HG03108 (cell line): ENCODE data around the gene PDSS2.
A peak's percentile ranks its signal among the peaks of the same experiment; 100 is the strongest.
"Not testable (repeated sequence)": the region's sequence is repeated elsewhere in the genome, so short reads cannot be mapped to it uniquely, and the experiment has no call there.

ENCODE experiments used
- ATAC-seq: cut with Tn5 transposase; IDR thresholded peaks from one replicate; pipeline ENCODE4 v1.9.1; 2021; ENCODE audit warnings: moderate library complexity; ENCODE audit not compliant: unreplicated experiment

PDSS2 gene

GRCh38 chr6:107475826-107476225, 16.5 kb upstream of the PDSS2 start:
- not testable (repeated sequence) for ATAC-seq

DNA sequence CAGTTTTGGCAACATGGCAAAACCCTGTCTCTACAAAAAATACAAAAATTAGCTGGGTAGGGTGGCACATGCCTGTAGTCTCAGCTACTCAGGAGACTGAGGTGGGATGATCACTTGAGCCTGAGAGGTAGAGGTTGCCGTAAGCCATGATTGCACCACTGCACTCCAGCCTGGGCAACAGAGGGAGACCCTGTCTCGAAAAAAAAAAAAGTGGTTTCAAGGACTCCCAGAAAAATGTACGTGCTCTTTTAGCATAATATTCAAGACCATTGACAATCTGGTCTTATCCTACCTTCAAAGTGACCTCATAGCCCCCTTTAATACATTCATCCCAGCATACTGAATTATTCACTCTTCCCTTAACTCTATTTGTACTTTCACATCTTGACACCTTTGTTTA, 16.0 kb upstream of the PDSS2 start:
- ATAC-seq: not testable (repeated sequence)

DNA sequence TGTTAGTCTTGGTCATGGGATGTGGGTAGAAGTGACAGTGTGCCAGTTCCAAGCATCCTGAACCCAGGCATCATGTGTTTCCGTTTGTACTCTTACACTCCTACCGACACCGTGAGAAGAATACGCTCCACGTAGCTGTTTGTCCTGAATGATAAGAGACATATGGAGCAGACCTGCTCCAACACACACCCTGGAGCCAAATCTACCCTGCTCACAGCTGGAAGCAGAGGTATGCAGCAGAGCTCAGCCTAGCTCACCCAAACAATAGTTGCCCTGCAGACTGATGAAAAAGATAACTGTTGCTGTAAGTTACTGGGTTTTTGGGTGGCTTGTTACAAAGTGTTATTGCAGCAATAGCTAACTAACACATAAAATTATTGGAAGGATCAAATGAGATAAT, 14.3 kb upstream of the PDSS2 start:
- ATAC-seq: no peak

DNA sequence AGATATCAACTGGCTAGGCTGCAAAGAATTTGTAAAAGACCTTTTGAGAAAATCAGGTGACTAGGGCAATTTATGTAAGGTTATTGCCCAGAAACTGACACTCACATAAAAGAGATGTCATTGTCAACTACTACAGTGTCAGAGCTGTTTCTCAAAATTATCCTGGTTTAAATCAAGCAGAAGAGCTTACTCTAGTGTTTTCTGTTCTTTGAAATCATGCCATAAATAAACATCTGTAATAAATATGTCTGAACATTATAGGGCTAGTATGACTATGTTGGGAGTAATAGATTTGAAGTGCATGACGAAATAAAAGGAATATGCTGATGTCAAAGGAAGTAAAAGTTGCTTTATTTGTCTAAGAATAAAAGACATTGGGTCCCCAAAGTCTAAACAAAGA, 11.0 kb upstream of the PDSS2 start:
- no peak for ATAC-seq

DNA sequence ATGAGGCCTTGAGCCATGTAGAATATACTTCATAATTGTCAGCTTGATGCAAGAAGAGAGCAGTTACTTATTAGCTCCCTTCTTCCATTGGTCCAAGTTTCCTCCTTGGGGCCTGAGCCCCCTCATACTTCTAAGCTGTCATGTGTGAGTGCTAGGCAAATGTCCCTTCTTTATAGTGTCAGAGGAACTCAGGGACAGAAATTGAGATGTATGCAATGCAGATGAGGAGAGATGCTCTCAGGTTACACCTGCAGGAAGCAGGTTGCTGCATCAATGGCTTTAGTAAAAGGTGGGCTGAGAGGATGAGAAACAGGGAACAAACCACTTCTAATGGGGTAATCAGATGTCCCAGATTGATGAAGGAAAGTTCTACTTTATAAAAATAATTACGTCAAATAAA, 6.7 kb upstream of the PDSS2 start:
- no peak for ATAC-seq

DNA sequence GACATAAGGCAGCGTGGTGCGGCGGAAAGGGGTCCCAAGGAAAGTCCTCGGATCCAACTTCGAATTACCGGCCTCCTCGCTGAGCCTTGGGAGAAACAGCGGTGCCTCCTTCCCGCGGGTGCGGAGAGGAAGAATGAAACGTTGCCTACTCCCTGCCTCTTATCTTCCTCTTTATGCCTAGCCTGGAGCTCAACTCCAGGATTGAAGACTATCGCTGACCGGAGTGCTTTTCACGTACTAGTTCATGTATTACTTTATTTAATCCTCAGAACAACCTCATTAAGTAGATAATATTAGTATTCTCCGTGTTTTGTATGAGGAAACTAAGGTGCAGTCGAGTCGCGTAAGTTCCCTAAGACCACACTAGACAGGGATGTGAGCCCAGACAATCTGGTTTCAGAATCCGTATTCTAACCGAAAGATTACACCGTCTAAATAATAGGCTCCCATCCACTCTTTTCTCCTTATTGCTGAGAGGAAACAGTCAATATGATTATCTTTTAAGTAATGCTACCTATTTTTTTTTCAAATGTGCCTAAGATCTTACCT, 793 bp upstream of the PDSS2 start:
- ATAC-seq: no peak

DNA sequence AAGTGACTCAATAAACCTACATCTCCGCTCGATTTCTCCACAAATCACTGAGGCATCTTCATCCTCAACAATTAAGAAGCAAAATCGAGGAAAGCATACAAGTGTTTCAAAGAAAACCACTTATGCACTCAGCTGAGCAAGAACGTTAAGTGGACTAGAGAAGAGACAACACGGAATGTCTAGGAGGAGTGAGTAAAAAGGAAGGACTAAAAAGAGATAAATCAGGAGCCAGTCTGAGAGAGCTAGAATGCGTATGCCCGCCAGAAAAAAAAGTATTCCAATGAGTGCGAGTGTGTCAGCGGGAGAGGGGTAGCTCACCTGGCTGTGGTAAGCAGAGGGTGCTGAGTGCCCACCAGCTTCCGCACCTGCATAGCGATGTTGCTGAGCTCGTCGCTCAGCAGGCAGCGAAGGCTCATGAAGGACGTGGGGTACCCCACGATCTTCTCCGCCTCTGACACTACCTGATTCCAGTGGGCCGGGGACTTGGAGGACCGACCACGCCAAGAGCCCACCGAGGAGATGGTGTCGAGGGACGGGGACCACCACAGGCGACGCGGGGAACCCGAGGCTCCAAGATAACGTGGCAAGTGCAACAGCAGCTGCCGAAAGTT, 587 bp downstream of the PDSS2 start:
- peak; percentile 19 for ATAC-seq

DNA sequence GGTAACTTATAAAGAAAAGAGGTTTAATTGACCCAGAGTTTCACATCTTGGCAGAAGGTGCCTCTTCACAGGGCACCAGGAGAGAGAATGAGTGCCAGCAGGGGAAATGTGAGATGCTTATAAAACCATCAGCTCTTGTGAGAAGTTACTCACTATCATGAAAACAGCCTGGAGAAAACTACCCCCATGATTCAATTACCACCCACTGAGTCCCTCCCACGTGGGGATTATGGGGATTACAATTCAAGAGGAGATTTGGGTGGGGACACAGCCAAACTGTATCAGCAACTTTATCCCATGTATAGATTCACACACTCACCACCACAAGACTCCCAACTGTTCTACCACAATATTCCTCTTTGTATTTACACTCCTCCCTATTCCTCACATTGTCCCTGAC, 10.6 kb downstream of the PDSS2 start:
- ATAC-seq: no peak

DNA sequence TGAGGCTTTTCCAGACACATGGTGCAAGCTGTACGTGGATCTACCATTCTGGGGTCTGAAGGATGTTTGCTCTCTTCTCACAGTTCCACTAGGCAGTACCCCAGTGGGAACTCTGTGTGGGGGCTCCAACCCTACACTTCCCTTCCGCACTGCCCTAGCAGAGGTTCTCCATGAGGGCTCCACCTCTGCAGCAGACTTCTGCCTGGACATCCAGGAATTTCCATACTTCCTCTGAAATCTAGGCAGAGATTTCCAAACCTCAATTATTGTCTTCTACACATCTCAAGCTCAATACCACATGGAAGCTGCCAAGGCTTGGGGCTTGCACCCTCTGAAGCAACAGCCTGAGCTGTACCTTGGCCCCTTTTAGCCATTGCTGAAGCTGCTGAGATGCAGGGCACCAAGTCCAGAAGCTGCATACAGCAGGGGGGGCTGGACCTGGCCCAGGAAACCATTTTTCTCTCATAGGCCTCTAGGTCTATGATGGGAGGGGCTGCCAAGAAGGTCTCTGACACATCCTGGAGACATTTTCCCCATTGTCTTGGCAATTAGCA, 11.6 kb downstream of the PDSS2 start:
- ATAC-seq: no peak

DNA sequence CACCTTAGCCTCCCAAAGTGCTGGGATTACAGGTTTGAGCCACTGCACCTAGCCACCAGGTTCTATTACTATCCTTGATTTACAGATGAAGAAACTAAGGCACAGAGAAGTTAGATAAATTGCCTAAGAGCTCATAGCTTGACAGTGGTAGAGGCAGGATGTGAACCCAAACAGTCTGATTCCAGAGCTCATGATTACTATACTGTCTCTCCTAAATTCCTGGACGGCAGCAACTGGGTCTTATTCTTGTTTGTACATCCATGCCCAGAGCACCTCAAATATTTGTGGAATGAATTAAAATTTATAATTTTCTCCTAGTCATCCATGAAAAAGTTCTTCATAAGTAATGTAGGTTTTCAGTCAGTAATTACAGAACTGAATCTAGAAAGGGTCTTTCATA, 15.1 kb downstream of the PDSS2 start:
- ATAC-seq: no peak

DNA sequence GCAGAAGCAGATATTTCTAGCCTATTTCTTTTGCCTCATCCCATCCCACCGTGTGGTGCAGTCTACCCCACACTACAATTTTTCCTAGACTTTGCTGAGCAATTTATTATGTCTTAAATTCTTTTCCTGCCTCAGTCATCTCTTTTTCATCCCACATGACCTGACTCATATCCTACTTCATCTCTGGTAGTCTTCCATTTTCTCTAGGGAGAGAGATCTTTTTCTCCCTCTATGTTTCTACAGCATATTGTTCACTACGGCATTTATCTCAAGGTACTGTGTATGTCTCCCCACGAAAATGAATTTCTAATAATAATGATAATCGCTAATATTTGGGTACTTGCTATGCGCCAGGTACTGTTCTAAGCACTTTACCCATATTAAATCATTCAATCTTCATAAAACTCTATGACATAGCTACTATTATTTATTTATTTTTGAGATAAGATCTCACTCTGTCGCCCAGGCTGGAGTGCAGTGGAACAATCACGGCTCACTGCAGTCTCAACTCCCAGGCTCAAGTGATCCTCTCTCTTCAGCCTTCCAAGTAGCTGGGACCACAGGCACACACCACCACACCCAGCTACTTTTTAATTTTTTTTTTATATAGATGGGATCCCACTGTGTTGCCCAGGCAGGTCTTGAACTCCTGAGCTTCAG, 15.6 kb downstream of the PDSS2 start:
- no peak for ATAC-seq

DNA sequence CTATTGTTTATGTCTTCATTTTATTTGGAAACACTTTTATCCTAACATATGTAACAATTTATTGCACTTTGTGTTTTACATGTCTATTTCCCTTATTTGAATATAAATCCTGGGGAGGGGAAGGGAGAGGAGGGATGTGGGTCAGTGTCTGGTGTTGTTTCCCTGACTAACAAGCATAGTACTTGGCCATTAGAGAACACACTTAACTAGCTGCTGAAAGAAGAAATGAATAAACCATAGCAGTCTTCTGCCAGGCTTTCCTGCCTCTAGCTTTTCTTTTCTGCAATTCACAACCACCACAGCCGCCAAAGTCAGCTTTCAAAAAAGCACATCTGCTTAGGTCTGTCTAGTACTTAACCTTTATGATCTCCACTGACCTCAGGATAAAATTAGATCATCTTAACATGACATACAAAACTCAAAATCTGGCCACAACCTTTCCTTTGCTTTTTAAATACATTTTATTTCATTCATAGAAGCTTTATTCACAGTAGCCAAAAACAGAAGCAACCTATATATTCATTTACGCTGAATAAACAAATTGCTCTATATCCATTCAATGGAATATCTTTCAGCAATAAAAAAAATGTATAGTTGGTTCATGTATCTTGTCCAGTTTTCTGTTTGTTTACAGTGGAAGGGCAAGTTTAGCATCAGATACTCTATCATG, 16.3 kb downstream of the PDSS2 start:
- ATAC-seq: no peak

DNA sequence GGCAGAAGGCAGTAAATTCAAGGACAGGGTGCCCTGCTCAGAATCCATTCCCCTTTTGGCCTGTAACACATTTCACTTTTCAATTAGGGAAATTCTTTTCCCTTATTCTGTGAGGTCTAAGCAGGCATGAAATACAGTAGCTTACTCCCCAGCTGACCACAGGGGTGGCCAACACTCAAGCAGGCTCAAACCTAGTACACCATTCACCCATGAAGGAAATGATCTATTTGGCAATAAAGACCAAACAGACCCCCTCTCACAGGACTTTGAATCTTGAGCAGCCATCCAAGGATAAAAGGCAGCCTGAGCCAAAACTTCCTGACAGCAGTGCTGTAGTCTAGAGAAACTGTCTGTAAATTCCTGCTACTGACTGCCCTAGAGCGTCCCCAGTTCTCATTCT, 17.7 kb downstream of the PDSS2 start:
- no peak for ATAC-seq

DNA sequence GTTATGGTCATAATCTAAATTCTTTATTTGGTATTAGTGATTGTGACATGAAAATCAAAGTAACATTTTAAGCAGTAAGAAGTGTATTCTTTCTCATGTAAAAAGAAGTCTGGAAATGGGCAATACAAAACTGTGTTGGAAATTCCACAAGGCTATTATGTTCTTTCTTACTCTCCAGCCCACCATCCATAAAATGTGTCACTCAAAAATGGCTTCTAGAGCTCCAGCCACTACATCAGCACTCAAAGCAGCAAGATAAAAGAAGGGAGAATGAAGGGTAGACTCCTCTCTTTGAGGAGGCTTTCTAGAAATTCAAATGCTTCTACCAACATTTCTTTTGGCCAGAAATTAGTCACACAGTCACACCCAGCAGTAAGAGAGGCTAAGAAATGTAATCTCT, 18.4 kb downstream of the PDSS2 start:
- no peak for ATAC-seq

DNA sequence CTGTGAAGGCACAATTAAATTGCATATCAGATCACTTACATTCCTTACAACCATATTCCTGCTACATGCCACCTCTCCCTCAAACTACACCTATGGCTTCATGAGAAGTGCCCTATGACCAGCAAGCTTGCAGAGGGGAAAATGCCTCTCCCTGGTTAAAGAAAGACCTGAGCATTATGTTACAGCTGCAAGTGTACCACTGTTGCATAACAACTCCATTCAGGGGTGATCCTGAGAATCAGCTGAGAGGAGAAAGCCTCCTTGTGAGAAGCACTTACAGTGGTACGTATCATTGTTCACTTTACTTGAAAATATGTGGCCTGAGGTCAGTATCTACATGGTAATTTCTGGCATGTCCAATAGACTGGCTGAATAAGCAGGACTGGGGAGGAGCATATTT, 20.0 kb downstream of the PDSS2 start:
- ATAC-seq: no peak

GRCh38 chr6:107437691-107438090, 21.7 kb downstream of the PDSS2 start:
- no peak for ATAC-seq

DNA sequence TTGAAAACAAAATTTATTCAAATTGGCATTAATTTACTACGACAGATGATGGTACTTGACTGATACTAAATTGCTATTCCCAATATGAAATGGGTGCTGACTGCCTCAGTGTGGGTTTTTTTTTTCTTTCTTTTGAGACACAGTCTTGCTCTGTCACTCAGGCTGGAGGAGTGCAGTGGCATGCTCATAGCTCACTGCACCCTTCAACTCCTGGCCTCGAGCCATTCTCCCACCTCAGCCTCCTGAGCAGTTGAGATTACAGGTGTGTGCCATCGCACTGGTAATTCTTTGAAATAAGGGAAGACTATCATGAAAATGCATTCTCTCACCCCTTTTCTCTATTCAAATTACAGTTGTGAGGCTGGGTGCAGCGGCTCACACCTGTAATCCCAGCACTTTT, 22.5 kb downstream of the PDSS2 start:
- no peak for ATAC-seq

- no peak for ATAC-seq
These were observed 23.6 kb downstream of the PDSS2 start for GRCh38 chr6:107435798-107436197.

- ATAC-seq: no peak
These were observed 24.6 kb downstream of the PDSS2 start for GRCh38 chr6:107434812-107435211.

GRCh38 chr6:107425951-107426350, 33.4 kb downstream of the PDSS2 start:
- not testable (repeated sequence) for ATAC-seq

- ATAC-seq: no peak
These were observed 35.8 kb downstream of the PDSS2 start for GRCh38 chr6:107423474-107423990.
